ENCODE measurements around the gene NCOA7.
"Not testable (repeated sequence)": the region's sequence is repeated elsewhere in the genome, so short reads cannot be mapped to it uniquely, and the experiment has no call there.

NCOA7 gene

GRCh38 chr6:125827788-125828320 lies 37.1 kb downstream of the NCOA7 start:
- no peak for DNase-seq
- in situ Hi-C loops (cut with MboI; ENCODE audit: low pct_unique_long_range_greater_than_20kb, low sequenced_read_pairs), result no loop called here

GRCh38 chr6:125828476-125829039 lies 37.8 kb downstream of the NCOA7 start:
- in situ Hi-C loops (cut with MboI; ENCODE audit: low pct_unique_long_range_greater_than_20kb, low sequenced_read_pairs), result no loop called here
- no peak for DNase-seq

GRCh38 chr6:125829433-125829832 lies 38.7 kb downstream of the NCOA7 start:
- DNase-seq, result peak; percentile 77
- in situ Hi-C loops (cut with MboI; ENCODE audit: low pct_unique_long_range_greater_than_20kb, low sequenced_read_pairs), result no loop called here

- in situ Hi-C loops (cut with MboI; ENCODE audit: low pct_unique_long_range_greater_than_20kb, low sequenced_read_pairs), result no loop called here
- no peak for DNase-seq
Measured at GRCh38 chr6:125831659-125832058, 40.9 kb downstream of the NCOA7 start.

GRCh38 chr6:125832391-125833117 lies 41.8 kb downstream of the NCOA7 start:
- no peak for DNase-seq
- in situ Hi-C loops (cut with MboI; ENCODE audit: low pct_unique_long_range_greater_than_20kb, low sequenced_read_pairs), result no loop called here

- no peak for DNase-seq
- in situ Hi-C loops (cut with MboI; ENCODE audit: low pct_unique_long_range_greater_than_20kb, low sequenced_read_pairs), result no loop called here
Measured at GRCh38 chr6:125834348-125834747, 43.6 kb downstream of the NCOA7 start.

GRCh38 chr6:125835221-125835744 lies 44.5 kb downstream of the NCOA7 start:
- DNase-seq, result no peak
- in situ Hi-C loops (cut with MboI; ENCODE audit: low pct_unique_long_range_greater_than_20kb, low sequenced_read_pairs), result no loop called here

GRCh38 chr6:125836466-125836865 lies 45.7 kb downstream of the NCOA7 start:
- DNase-seq, result no peak
- in situ Hi-C loops (cut with MboI; ENCODE audit: low pct_unique_long_range_greater_than_20kb, low sequenced_read_pairs), result no loop called here

- in situ Hi-C loops (cut with MboI; ENCODE audit: low pct_unique_long_range_greater_than_20kb, low sequenced_read_pairs), result no loop called here
- DNase-seq, result no peak
Measured at GRCh38 chr6:125839471-125839870, 48.7 kb downstream of the NCOA7 start.

- in situ Hi-C loops (cut with MboI; ENCODE audit: low pct_unique_long_range_greater_than_20kb, low sequenced_read_pairs), result no loop called here
- DNase-seq, result no peak
Measured at GRCh38 chr6:125839879-125840278, 49.1 kb downstream of the NCOA7 start.

- in situ Hi-C loops (cut with MboI; ENCODE audit: low pct_unique_long_range_greater_than_20kb, low sequenced_read_pairs), result no loop called here
- no peak for DNase-seq
Measured at GRCh38 chr6:125841356-125842090, 50.8 kb downstream of the NCOA7 start.

GRCh38 chr6:125842091-125842626 lies 51.4 kb downstream of the NCOA7 start:
- DNase-seq, result no peak
- in situ Hi-C loops (cut with MboI; ENCODE audit: low pct_unique_long_range_greater_than_20kb, low sequenced_read_pairs), result no loop called here

- DNase-seq, result peak; percentile 85
- in situ Hi-C loops (cut with MboI; ENCODE audit: low pct_unique_long_range_greater_than_20kb, low sequenced_read_pairs), result no loop called here
Measured at GRCh38 chr6:125843593-125843992, 52.8 kb downstream of the NCOA7 start.

- in situ Hi-C loops (cut with MboI; ENCODE audit: low pct_unique_long_range_greater_than_20kb, low sequenced_read_pairs), result no loop called here
- no peak for DNase-seq
Measured at GRCh38 chr6:125844989-125845388, 54.2 kb downstream of the NCOA7 start.

- DNase-seq, result no peak
- in situ Hi-C loops (cut with MboI; ENCODE audit: low pct_unique_long_range_greater_than_20kb, low sequenced_read_pairs), result no loop called here
Measured at GRCh38 chr6:125846292-125847024, 55.7 kb downstream of the NCOA7 start.

GRCh38 chr6:125848286-125848685 lies 57.5 kb downstream of the NCOA7 start:
- in situ Hi-C loops (cut with MboI; ENCODE audit: low pct_unique_long_range_greater_than_20kb, low sequenced_read_pairs); DNase-seq: not testable (repeated sequence)

GRCh38 chr6:125850361-125850760 lies 59.6 kb downstream of the NCOA7 start:
- no peak for DNase-seq
- in situ Hi-C loops (cut with MboI; ENCODE audit: low pct_unique_long_range_greater_than_20kb, low sequenced_read_pairs), result no loop called here

- in situ Hi-C loops (cut with MboI; ENCODE audit: low pct_unique_long_range_greater_than_20kb, low sequenced_read_pairs), result no loop called here
- no peak for DNase-seq
Measured at GRCh38 chr6:125852587-125852986, 61.8 kb downstream of the NCOA7 start.

- peak; percentile 44 for DNase-seq
- in situ Hi-C loops (cut with MboI; ENCODE audit: low pct_unique_long_range_greater_than_20kb, low sequenced_read_pairs), result no loop called here
Measured at GRCh38 chr6:125853168-125853567, 62.4 kb downstream of the NCOA7 start.
